HG03064 (cell line): ENCODE results near the gene STRIP1.

Source experiments
- ATAC-seq: cut with Tn5 transposase; IDR thresholded peaks from one replicate; pipeline ENCODE4 v1.9.1; 2021; ENCODE audit warnings: low read depth; ENCODE audit not compliant: unreplicated experiment

Gene STRIP1

GRCh38 chr1:110049801-110050601, 15.6 kb downstream of the STRIP1 start:
- no peak for ATAC-seq

- ATAC-seq: no peak
Measured at GRCh38 chr1:110050602-110051261, 16.3 kb downstream of the STRIP1 start.

GRCh38 chr1:110051262-110051648, 16.8 kb downstream of the STRIP1 start:
- ATAC-seq: no peak

GRCh38 chr1:110053552-110054428, 19.4 kb downstream of the STRIP1 start:
- no peak for ATAC-seq

GRCh38 chr1:110055493-110056284, 21.3 kb downstream of the STRIP1 start:
- no peak for ATAC-seq

- ATAC-seq: no peak
Measured at GRCh38 chr1:110056285-110056683, 21.9 kb downstream of the STRIP1 start.

GRCh38 chr1:110056776-110057175, 22.4 kb downstream of the STRIP1 start:
- no peak for ATAC-seq

- ATAC-seq: no peak
Measured at GRCh38 chr1:110057963-110058518, 23.6 kb downstream of the STRIP1 start.

GRCh38 chr1:110058591-110058990, 24.2 kb downstream of the STRIP1 start:
- ATAC-seq: no peak

GRCh38 chr1:110059133-110059863, 24.9 kb downstream of the STRIP1 start:
- ATAC-seq: no peak

- ATAC-seq: no peak
Measured at GRCh38 chr1:110060034-110060661, 25.7 kb downstream of the STRIP1 start.

GRCh38 chr1:110060662-110061060, 26.2 kb downstream of the STRIP1 start:
- ATAC-seq: no peak

- no peak for ATAC-seq
Measured at GRCh38 chr1:110061341-110061740, 26.9 kb downstream of the STRIP1 start.

GRCh38 chr1:110062612-110063011, 28.2 kb downstream of the STRIP1 start:
- no peak for ATAC-seq

GRCh38 chr1:110063781-110064180, 29.4 kb downstream of the STRIP1 start:
- ATAC-seq: no peak

GRCh38 chr1:110064576-110065337, 30.3 kb downstream of the STRIP1 start:
- no peak for ATAC-seq

GRCh38 chr1:110065841-110066240, 31.4 kb downstream of the STRIP1 start:
- no peak for ATAC-seq

- ATAC-seq: no peak
Measured at GRCh38 chr1:110067479-110067892, 33.1 kb downstream of the STRIP1 start.
